ENCODE measurements around the gene ZG16B.

DNA sequence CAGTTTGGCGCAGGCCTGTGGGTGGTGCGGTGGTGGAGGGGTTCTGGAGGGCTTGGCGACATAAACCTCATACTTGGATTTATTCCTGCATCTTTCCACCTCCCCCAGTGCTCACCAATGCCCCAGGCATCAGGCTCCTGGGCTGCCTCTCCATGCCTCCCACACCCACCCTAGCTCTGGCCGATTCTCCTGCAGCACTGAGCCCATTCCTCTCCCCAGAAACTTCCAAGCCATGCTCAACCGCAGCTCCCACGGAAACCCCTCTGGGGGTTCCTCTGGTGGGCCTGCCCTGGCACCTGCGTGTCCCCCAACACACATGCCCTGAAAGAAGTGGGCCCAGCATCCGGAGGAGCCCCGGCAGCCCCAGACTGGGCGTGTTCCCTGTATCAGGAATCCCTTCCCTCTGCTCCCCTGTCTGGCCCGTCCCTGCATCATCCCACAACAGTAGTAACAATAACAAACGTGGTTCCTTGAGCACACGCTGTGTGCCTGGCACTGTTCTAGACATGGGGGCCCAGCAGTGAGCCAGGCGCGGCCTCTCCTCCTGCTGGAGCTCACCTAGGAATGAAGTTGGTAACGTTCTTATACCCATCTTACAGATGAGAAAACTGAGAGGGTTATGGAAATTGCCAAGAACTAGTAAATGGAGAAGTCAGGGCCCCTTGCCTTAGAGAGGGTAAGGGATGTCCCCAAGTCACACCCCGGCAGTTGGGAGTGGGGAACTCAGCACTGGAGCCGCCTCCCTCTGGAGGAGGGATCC is 10.7 kb upstream of the ZG16B start:
- TF ChIP-seq NFRKB (IDR thresholded peaks at IDR 0.05) (no peak), CTBP1 (IDR thresholded peaks at IDR 0.05; ENCODE audit: borderline replicate concordance) (no peak), ARNT (IDR thresholded peaks at IDR 0.05) (no peak), TARDBP (IDR thresholded peaks at IDR 0.05) (no peak), SP1 (IDR thresholded peaks at IDR 0.05) (no peak), FOXM1 (IDR thresholded peaks at IDR 0.05; ENCODE audit: borderline replicate concordance) (no peak), HDGF (IDR thresholded peaks at IDR 0.05; ENCODE audit: borderline replicate concordance) (no peak)

All from HEK293T (cell line).